Skeletal muscle tissue (tissue), 4 donors: ENCODE measurements around the gene METTL8. TPM values are rescaled to one million over a fixed set of nuclear protein-coding genes. Genes with fewer than 3 reads are reported as not detected.
"Not testable (repeated sequence)": the region's sequence is repeated elsewhere in the genome, so short reads cannot be mapped to it uniquely, and the experiment has no call there.

Experiments used
- H3K27ac ChIP-seq: one replicate; pipeline ENCODE4 v1.7.0; 2013; ENCODE audit warnings: mild to moderate bottlenecking, low read depth, low read length, inconsistent platforms
- H3K27me3 ChIP-seq, 3 donors: one replicate each; pipeline ENCODE4 v1.7.0; 2013; ENCODE audit warnings: low read length in 3 of 3; ENCODE audit not compliant: control insufficient read depth in 3 of 3, insufficient read depth in 3 of 3
- H3K36me3 ChIP-seq, 3 donors: one replicate each; pipeline ENCODE4 v1.7.0; 2013; ENCODE audit warnings: low read length in 3 of 3; ENCODE audit not compliant: control insufficient read depth in 3 of 3, insufficient read depth in 3 of 3
- H3K4me1 ChIP-seq, 3 donors: one replicate each; pipeline ENCODE4 v1.7.0; 2013; ENCODE audit warnings: low read length in 3 of 3, mild to moderate bottlenecking in 3 of 3; ENCODE audit not compliant: control insufficient read depth in 3 of 3, insufficient read depth in 3 of 3
- H3K4me3 ChIP-seq, 3 donors: one replicate each; pipeline ENCODE4 v1.7.0; 2013; ENCODE audit warnings: low read length in 3 of 3
- H3K9ac ChIP-seq, 3 donors: one replicate each; pipeline ENCODE4 v1.7.0; 2013; ENCODE audit warnings: low read length in 3 of 3, mild to moderate bottlenecking in 3 of 3, moderate library complexity in 2 of 3, low read depth in 1 of 3
- H3K9me3 ChIP-seq, 3 donors: one replicate each; pipeline ENCODE4 v1.7.0; 2013; ENCODE audit warnings: low read length in 3 of 3; ENCODE audit not compliant: control insufficient read depth in 3 of 3
- total RNA-seq: library from RNA; depleted of rRNA; stranded (reverse); fragments of >200 nt; gene quantifications from one replicate; pipeline ENCODE4 v1.2.3, GENCODE V29; 2014
- donor health status: Osteomylitis.

Gene METTL8
- total RNA-seq, 1 donor from 2014 or later, result 8.4 TPM

DNA sequence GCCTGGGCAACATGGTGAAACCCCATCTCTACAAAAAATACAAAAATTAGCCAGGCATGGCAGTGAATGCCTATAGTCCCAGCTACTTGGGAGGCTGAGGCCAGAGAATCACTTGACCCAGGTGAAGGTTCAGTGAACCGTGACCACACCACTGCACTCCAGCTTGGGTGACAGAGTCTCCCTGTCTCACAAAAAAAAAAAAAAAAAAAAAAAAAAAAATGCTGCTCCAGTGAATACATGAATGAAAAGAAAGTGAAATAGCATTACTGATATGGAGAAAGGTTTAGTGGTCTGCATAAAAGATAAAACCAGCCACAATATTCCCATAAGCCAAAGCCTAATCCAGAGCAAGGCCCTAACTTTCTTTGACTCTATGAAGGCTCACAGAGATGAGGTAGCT is 44.5 kb downstream of the METTL8 start:
- Histone ChIP-seq H3K4me1 (peaks cover 0 to 3% (median 0%) of the 10 kb centered on the region in 3 donors), H3K27ac (no peak overlapping the region), H3K9me3 (no peaks in the 10 kb centered on the region), H3K36me3 (no peaks in the 10 kb centered on the region), H3K4me3 (no peak overlapping the region), H3K27me3 (no peaks in the 10 kb centered on the region), H3K9ac (no peak overlapping the region)

DNA sequence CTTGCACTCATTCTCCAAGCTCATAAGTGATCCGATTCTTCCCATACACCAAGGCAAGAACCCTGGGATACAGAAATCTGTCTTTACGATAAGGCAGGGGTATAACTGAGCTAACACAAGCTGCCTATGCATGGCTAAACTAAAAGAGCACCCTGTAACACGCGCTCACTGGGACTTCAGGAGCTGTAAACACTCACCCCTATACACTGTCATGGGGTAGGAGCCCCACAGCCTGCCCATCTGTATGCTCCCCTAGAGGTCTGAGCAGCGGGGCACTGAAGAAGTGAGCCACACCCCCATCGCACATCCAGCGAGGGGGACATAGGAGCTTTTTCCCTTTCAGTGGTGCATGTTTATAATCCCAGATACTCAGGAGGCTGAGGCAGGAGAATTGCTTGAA is 46.7 kb downstream of the METTL8 start:
- no peak overlapping the region for H3K9ac ChIP-seq
- no peaks in the 10 kb centered on the region for H3K9me3 ChIP-seq
- H3K4me1 ChIP-seq, result peaks cover 0 to 3% (median 0%) of the 10 kb centered on the region in 3 donors
- H3K27me3 ChIP-seq, result no peaks in the 10 kb centered on the region
- H3K27ac ChIP-seq, result no peak overlapping the region
- no peak overlapping the region for H3K4me3 ChIP-seq
- no peaks in the 10 kb centered on the region for H3K36me3 ChIP-seq

DNA sequence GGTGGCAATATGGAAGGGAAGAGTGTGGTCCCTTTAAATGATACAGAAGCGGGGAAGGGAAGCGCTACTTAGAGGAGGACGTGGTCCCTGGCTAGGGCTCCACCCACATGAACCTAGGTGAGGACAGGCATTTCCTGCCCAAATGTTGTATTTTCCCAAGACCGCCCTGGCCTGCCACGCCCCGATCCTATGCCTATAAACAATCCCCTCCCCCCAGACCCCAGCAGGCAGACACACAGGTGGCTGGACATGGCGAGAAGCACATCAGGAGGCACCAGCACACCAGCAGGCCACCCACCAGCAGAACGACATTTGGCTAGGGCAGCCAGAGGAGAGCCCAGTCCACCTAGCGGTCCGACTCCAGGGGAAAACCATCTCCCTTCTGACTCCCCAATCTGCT is 47.2 kb downstream of the METTL8 start:
- Histone ChIP-seq H3K27me3 (no peaks in the 10 kb centered on the region), H3K9me3 (no peaks in the 10 kb centered on the region), H3K27ac (no peak overlapping the region), H3K4me1 (no peaks in the 10 kb centered on the region), H3K36me3 (no peaks in the 10 kb centered on the region), H3K4me3 (no peak overlapping the region), H3K9ac (no peak overlapping the region)

DNA sequence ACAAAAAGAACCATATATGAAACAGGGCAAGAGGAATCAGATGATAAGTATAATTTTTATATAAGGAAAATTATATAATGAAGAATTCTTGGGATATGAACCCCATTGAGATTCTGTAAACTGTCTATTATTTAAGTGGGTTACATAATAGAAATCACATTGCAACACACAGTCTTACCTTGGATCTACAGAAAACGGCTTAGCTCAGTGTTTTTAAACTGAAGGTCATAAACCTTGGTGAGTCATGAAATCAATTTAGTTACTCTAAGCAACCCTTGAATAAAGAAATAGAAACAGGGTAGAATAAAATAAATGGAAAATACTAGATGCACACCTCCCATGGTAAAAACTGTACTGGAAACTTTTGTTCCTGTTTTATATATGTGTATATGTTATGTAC is 50.7 kb downstream of the METTL8 start:
- Histone ChIP-seq H3K9ac (no peak overlapping the region), H3K36me3 (no peaks in the 10 kb centered on the region), H3K9me3 (no peaks in the 10 kb centered on the region), H3K27me3 (no peaks in the 10 kb centered on the region), H3K4me3 (no peak overlapping the region), H3K27ac (no peak overlapping the region), H3K4me1 (no peaks in the 10 kb centered on the region)

DNA sequence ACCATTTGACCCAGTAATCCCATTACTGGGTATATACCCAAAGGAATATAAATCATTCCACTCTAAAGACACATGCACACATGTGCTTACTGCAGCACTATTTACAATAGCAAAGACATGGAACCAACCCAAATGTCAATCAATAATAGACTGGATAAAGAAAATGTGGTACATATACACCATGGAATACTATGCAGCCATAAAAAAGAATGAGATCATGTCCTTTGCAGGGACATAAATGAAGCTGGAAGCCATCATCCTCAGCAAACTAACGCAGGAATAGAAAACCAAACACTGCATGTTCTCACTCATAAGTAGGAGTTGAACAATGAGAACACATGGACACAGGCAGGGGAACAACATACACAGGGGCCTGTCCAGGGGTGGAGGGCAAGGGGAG is 51.6 kb downstream of the METTL8 start:
- not testable (repeated sequence) for H3K9ac ChIP-seq, H3K9me3 ChIP-seq, H3K4me1 ChIP-seq, H3K36me3 ChIP-seq, H3K4me3 ChIP-seq, H3K27me3 ChIP-seq, H3K27ac ChIP-seq

DNA sequence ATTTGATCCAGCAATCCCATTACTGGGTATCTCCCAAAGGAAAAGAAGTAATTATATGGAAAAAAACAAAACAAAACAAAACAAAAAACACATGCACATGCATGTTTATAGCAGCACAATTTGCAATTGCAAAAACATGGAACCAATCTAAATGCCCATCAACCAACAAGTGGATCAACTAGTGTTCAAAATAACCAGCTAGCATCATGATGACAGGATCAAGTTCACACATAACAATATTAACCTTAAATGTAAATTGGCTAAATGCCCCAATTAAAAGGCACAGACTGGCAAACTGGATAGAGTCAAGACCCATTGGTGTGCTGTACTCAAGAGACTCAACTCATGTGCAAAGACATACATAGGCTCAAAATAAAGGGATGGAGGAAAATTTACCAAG is 55.9 kb downstream of the METTL8 start:
- H3K4me1 ChIP-seq, H3K27me3 ChIP-seq, H3K9me3 ChIP-seq: not testable (repeated sequence)

DNA sequence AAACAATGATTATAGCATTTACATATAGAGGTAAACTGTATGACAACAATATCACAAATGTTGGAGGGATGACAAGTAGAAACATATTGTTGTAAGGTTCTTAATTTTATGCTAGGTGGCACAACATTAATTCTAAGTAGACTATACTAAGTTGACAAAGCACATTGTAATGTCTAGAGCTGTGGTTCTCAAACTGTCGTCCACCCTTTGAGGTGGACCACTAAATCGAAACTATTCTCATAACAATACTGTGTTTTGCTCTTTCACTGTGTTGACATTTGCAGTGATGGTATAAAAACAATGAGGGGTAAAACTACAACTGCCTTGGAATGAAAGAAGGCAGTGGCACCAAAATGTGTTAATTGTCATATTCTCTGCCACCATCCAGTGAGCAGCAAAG is 66.1 kb downstream of the METTL8 start:
- H3K9me3 ChIP-seq, result peaks cover 0 to 4% (median 2%) of the 10 kb centered on the region in 3 donors
- H3K27me3 ChIP-seq, result no peaks in the 10 kb centered on the region
- no peaks in the 10 kb centered on the region for H3K36me3 ChIP-seq
- H3K4me3 ChIP-seq, result no peak overlapping the region
- no peak overlapping the region for H3K27ac ChIP-seq
- H3K4me1 ChIP-seq, result no peaks in the 10 kb centered on the region
- no peak overlapping the region for H3K9ac ChIP-seq

More for the DNA sequence above, 55.9 kb downstream of the METTL8 start:
- not testable (repeated sequence) for H3K4me3 ChIP-seq, H3K36me3 ChIP-seq, H3K27ac ChIP-seq, H3K9ac ChIP-seq

DNA sequence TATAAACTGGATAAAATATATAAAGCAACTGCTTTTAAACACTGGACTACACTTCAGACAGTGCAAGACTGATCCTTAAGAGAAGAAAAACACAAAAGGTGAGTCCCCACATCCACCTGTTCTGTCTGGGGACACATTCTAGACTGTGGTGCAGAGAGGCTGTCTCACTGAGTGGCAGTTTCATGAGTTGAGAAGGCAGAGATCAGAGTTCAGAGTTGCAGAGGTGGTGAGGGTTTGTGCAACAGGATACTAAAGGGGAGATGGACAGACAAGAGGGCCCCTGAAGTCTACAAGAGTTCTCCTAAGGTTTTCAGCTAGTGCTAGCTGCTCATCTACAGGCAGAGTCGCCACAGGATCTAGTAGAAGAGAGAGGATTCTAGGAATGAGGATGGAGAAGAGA is 68.0 kb downstream of the METTL8 start:
- no peaks in the 10 kb centered on the region for H3K36me3 ChIP-seq
- no peak overlapping the region for H3K9ac ChIP-seq
- no peaks in the 10 kb centered on the region for H3K27me3 ChIP-seq
- no peak overlapping the region for H3K4me3 ChIP-seq
- no peak overlapping the region for H3K27ac ChIP-seq
- H3K9me3 ChIP-seq, result peaks cover 0 to 4% (median 2%) of the 10 kb centered on the region in 3 donors
- no peaks in the 10 kb centered on the region for H3K4me1 ChIP-seq

DNA sequence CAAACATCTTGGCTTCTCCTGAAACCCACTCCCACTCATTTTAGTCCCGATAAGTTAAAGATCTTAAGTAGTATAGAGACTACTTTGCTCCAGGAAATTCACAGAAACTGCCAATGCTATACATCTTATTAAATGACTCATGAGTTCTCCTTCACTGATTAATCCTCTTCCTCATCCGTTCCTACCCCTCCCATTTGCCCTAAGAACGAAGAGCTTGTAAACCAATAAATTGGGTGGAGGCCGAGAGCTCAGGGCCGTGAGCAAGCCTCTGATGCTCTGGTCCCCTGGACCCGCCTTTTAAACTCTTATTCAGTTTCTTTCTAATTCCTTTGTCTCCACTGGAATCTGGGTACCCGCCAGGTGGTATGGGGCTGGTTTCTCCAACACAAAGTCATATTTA is 68.6 kb downstream of the METTL8 start:
- Histone ChIP-seq H3K9ac (no peak overlapping the region), H3K27ac (no peak overlapping the region), H3K27me3 (no peaks in the 10 kb centered on the region), H3K9me3 (peaks cover 0 to 4% (median 2%) of the 10 kb centered on the region in 3 donors), H3K4me1 (no peaks in the 10 kb centered on the region), H3K4me3 (no peak overlapping the region), H3K36me3 (no peaks in the 10 kb centered on the region)

DNA sequence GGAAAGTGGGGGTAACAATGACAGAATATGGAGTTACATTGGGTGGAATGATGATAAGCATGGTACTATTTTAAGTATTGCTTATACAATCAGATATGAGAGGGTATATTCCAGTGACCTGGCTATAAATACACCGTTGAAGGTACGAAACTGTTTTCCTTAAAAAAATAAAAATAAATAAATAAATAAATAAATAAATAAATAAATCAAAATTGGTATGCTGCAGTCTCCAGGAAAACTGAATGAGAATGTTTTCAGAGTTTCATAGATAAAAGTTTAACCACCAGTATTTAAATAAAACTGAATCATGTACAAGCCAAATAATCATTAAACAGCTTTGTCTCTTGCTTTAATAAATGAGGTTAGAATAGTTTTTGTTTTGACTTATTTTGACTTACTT is 71.4 kb downstream of the METTL8 start:
- Histone ChIP-seq H3K4me3 (no peak overlapping the region), H3K9me3 (peaks cover 0 to 4% (median 2%) of the 10 kb centered on the region in 3 donors), H3K4me1 (no peaks in the 10 kb centered on the region), H3K9ac (no peak overlapping the region), H3K27ac (no peak overlapping the region), H3K27me3 (no peaks in the 10 kb centered on the region), H3K36me3 (peaks cover 0 to 4% (median 0%) of the 10 kb centered on the region in 3 donors)

DNA sequence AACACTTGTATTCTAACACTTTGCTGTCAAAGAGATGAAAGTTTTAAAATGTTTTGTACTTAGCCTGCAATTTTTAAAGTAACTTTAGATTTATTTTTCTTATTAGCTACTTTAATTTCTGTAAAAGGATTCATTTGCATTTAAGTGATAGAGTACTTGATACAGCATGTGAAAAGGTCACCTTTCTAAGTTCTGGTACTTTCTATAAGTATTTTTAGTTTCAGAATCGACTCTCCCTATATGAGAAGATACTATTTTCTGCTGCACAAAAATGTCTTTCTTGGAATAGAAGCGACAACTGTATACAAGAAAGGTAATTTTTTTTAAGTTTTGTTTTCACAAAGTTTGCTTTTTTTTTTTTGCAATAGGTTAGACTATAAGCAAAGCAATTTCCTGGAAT is 72.9 kb downstream of the METTL8 start:
- no peak overlapping the region for H3K27ac ChIP-seq
- H3K9ac ChIP-seq, result no peak overlapping the region
- no peaks in the 10 kb centered on the region for H3K27me3 ChIP-seq
- H3K9me3 ChIP-seq, result peaks cover 0 to 2% (median 0%) of the 10 kb centered on the region in 3 donors
- peaks cover 0 to 4% (median 0%) of the 10 kb centered on the region in 3 donors for H3K36me3 ChIP-seq
- H3K4me1 ChIP-seq, result no peaks in the 10 kb centered on the region
- no peak overlapping the region for H3K4me3 ChIP-seq
